ENCODE measurements around the gene REEP6. TPM values are rescaled to one million over a fixed set of nuclear protein-coding genes. Genes with fewer than 3 reads are reported as not detected.
A peak's percentile ranks its signal among the peaks of the same experiment; 100 is the strongest.

The REEP6 gene
- total RNA-seq, 2 experiments from 2014 or later, result 2.0 to 2.4 TPM

GRCh38 chr19:1491849-1492170 is 829 bp downstream of the REEP6 start:
- ChIA-PET CTCF (no interaction called here), POLR2A (interaction anchor here (1.0 kb wide), 2 partner anchors 11 to 51 kb away, joined by 3 read pairs; no protein-coding TSS in a partner anchor)
- intact Hi-C loops (cut with micrococcal nuclease), result no loop called here
- Mint-ChIP-seq H3K4me3 (peak overlapping the region; percentile 66), H3K36me3 (ENCODE audit: low read depth) (no peaks in the 10 kb centered on the region), H3K4me1 (ENCODE audit: low read depth) (peaks cover 9% of the 10 kb centered on the region), H3K27me3 (peaks cover 5% of the 10 kb centered on the region), H3K27ac (no peak overlapping the region), H3K9me3 (no peaks in the 10 kb centered on the region)
- no peak for DNase-seq
- no peak for ATAC-seq
- TF ChIP-seq CTCF (IDR thresholded peaks at IDR 0.05), result no peak

GRCh38 chr19:1492474-1493006 is 1.6 kb downstream of the REEP6 start:
- Mint-ChIP-seq H3K27ac (no peak overlapping the region), H3K4me3 (peak overlapping the region; percentile 12), H3K9me3 (no peaks in the 10 kb centered on the region), H3K27me3 (peaks cover 5% of the 10 kb centered on the region), H3K4me1 (ENCODE audit: low read depth) (peaks cover 9% of the 10 kb centered on the region), H3K36me3 (ENCODE audit: low read depth) (no peaks in the 10 kb centered on the region)
- intact Hi-C loops (cut with micrococcal nuclease), result no loop called here
- DNase-seq (no peak), ATAC-seq (no peak)
- no peak for TF ChIP-seq CTCF (IDR thresholded peaks at IDR 0.05)
- POLR2A ChIA-PET, result interaction anchor here (1.0 kb wide), 2 partner anchors 10 to 52 kb away, joined by 3 read pairs; no protein-coding TSS in a partner anchor
- CTCF ChIA-PET, result no interaction called here

- intact Hi-C loops (cut with micrococcal nuclease), result no loop called here
- peaks cover 8% of the 10 kb centered on the region for H3K4me1 Mint-ChIP-seq (ENCODE audit: low read depth)
- CTCF ChIA-PET, result no interaction called here
Observed at GRCh38 chr19:1494115-1494815, 3.3 kb downstream of the REEP6 start.

GRCh38 chr19:1495051-1495798 is 4.2 kb downstream of the REEP6 start:
- no peak overlapping the region for H3K4me3 Mint-ChIP-seq
- ChIA-PET POLR2A (no interaction called here), CTCF (no interaction called here)
- peaks cover 3% of the 10 kb centered on the region for H3K4me1 Mint-ChIP-seq (ENCODE audit: low read depth)
- DNase-seq, result no peak
- H3K9me3 Mint-ChIP-seq, result no peaks in the 10 kb centered on the region
- no peaks in the 10 kb centered on the region for H3K36me3 Mint-ChIP-seq (ENCODE audit: low read depth)
- no peak for TF ChIP-seq CTCF (IDR thresholded peaks at IDR 0.05)
- intact Hi-C loops (cut with micrococcal nuclease), result no loop called here
- ATAC-seq, result no peak
- H3K27me3 Mint-ChIP-seq, result peaks cover 5% of the 10 kb centered on the region
- no peak overlapping the region for H3K27ac Mint-ChIP-seq

More at GRCh38 chr19:1494115-1494815, 3.3 kb downstream of the REEP6 start:
- POLR2A ChIA-PET, result interaction anchor here (0.9 to 1.1 kb wide), 2 partner anchors 17 to 21 kb away, joined by 3 read pairs; no protein-coding TSS in a partner anchor
- TF ChIP-seq CTCF (IDR thresholded peaks at IDR 0.05), result no peak
- ATAC-seq (no peak), DNase-seq (no peak)
- Mint-ChIP-seq H3K27me3 (peaks cover 5% of the 10 kb centered on the region), H3K4me3 (no peak overlapping the region), H3K27ac (no peak overlapping the region), H3K36me3 (ENCODE audit: low read depth) (no peaks in the 10 kb centered on the region), H3K9me3 (no peaks in the 10 kb centered on the region)

Measured in activated CD8-positive, alpha-beta T cell treated with anti-CD3 and anti-CD28 coated beads for 36 hours (primary cell).